GM19239 (cell line): Measurements from ENCODE around the gene NCKAP1.
"Not testable (repeated sequence)": the region's sequence is repeated elsewhere in the genome, so short reads cannot be mapped to it uniquely, and the experiment has no call there.

Source experiments
- DNase-seq: peaks from one replicate; pipeline ENCODE4 v3.0.0; 2011; ENCODE audit warnings: low spot score; ENCODE audit not compliant: insufficient read length
- FAIRE-seq: peaks from 2 replicates; lab custom pipeline; 2011; peaks lifted over from hg19 to GRCh38; lab: Jason Lieb, UNC

The NCKAP1 gene

GRCh38 chr2:182890773-182891378, 147.4 kb downstream of the NCKAP1 start:
- FAIRE-seq (no peak), DNase-seq (no peak)

GRCh38 chr2:182890305-182890704, 148.0 kb downstream of the NCKAP1 start:
- FAIRE-seq, result peak; percentile 42
- DNase-seq, result no peak

- FAIRE-seq (peak; percentile 23), DNase-seq (no peak)
Observed at GRCh38 chr2:182887753-182888415, 150.4 kb downstream of the NCKAP1 start.

- FAIRE-seq, result no peak
- DNase-seq, result no peak
Observed at GRCh38 chr2:182887093-182887492, 151.2 kb downstream of the NCKAP1 start.

- DNase-seq (no peak), FAIRE-seq (no peak)
Observed at GRCh38 chr2:182885771-182886170, 152.5 kb downstream of the NCKAP1 start.

GRCh38 chr2:182883451-182883850, 154.8 kb downstream of the NCKAP1 start:
- FAIRE-seq (no peak), DNase-seq (no peak)

GRCh38 chr2:182880100-182880499, 158.2 kb downstream of the NCKAP1 start:
- not testable (repeated sequence) for FAIRE-seq

GRCh38 chr2:182876653-182877052, 161.6 kb downstream of the NCKAP1 start:
- not testable (repeated sequence) for DNase-seq, FAIRE-seq

More at GRCh38 chr2:182880100-182880499, 158.2 kb downstream of the NCKAP1 start:
- DNase-seq, result not testable (repeated sequence)

- no peak for DNase-seq
- no peak for FAIRE-seq
Observed at GRCh38 chr2:182870227-182870626, 168.0 kb downstream of the NCKAP1 start.

- FAIRE-seq, result no peak
- no peak for DNase-seq
Observed at GRCh38 chr2:182868054-182868796, 170.0 kb downstream of the NCKAP1 start.

- FAIRE-seq, result no peak
- DNase-seq, result no peak
Observed at GRCh38 chr2:182867426-182868053, 170.7 kb downstream of the NCKAP1 start.

GRCh38 chr2:182866461-182867406, 171.5 kb downstream of the NCKAP1 start, which contains the start of gene FRZB:
Gene FRZB (minus strand): TSS chr2:182866637. CDS start chr2:182866552, 85 bp downstream.
- DNase-seq (no peak), FAIRE-seq (no peak)

GRCh38 chr2:182866095-182866460, 172.2 kb downstream of the NCKAP1 start:
- FAIRE-seq, result no peak
- no peak for DNase-seq

- no peak for DNase-seq
- no peak for FAIRE-seq
Observed at GRCh38 chr2:182864949-182865570, 173.2 kb downstream of the NCKAP1 start.

- no peak for FAIRE-seq
- no peak for DNase-seq
Observed at GRCh38 chr2:182863642-182864041, 174.6 kb downstream of the NCKAP1 start.

- no peak for DNase-seq
- FAIRE-seq, result no peak
Observed at GRCh38 chr2:182862091-182862490, 176.2 kb downstream of the NCKAP1 start.

GRCh38 chr2:182860858-182861257, 177.4 kb downstream of the NCKAP1 start:
- no peak for FAIRE-seq
- no peak for DNase-seq
